Fibroblast of lung (primary cell): Measurements from ENCODE around the gene LRRFIP1. TPM values are rescaled to one million over a fixed set of nuclear protein-coding genes. Genes with fewer than 3 reads are reported as not detected.

Source experiments
- DNase-seq, 2 donors: peaks; one replicate each; pipeline versions ENCODE4 v3.0.0 to v3.0.0-alpha.2; 2010; ENCODE audit warnings: low read depth in 2 of 2
- H2AFZ ChIP-seq: 2 replicates; pipeline ENCODE4 v1.5.1; 2012; ENCODE audit warnings: low read length, control low read depth, inconsistent platforms
- H3K27ac ChIP-seq: 2 replicates; pipeline ENCODE4 v1.5.1; 2011; ENCODE audit warnings: low read length, control low read depth; ENCODE audit not compliant: insufficient read depth
- H3K27me3 ChIP-seq: 2 replicates; pipeline ENCODE4 v1.5.1; 2011; ENCODE audit warnings: mild to moderate bottlenecking, low read length; ENCODE audit not compliant: control insufficient read depth, insufficient read depth
- H3K36me3 ChIP-seq: 2 replicates; pipeline ENCODE4 v1.5.1; 2011; ENCODE audit warnings: low read length; ENCODE audit not compliant: control insufficient read depth, insufficient read depth
- H3K4me1 ChIP-seq: 2 replicates; pipeline ENCODE4 v1.5.1; 2011; ENCODE audit warnings: low read length; ENCODE audit not compliant: control insufficient read depth, insufficient read depth; ENCODE audit errors: extremely low read depth
- H3K4me2 ChIP-seq: 2 replicates; pipeline ENCODE4 v1.5.1; 2011; ENCODE audit warnings: low read length, control low read depth; ENCODE audit not compliant: insufficient read depth; ENCODE audit errors: extremely low read depth
- H3K4me3 ChIP-seq, 4 experiments: fragments of 200-600 bp in 1 of 4; sonication (generic) in 1 of 4; replicated peaks in 1 of 4; 2 replicates each; pipeline ENCODE4 v1.5.1; 2011 to 2016; ENCODE audit warnings: low read length in 4 of 4, low read depth in 3 of 4, mild to moderate bottlenecking in 3 of 4, control low read depth in 2 of 4, inconsistent platforms in 1 of 4, mixed read lengths in 1 of 4; ENCODE audit not compliant: insufficient read depth in 1 of 4; ENCODE audit errors: control extremely low read depth in 1 of 4
- H3K79me2 ChIP-seq: 2 replicates; pipeline ENCODE4 v1.5.1; 2012; ENCODE audit warnings: mild to moderate bottlenecking, low read length, inconsistent platforms; ENCODE audit not compliant: control insufficient read depth, insufficient read depth
- H3K9ac ChIP-seq: 2 replicates; pipeline ENCODE4 v1.5.1; 2011; ENCODE audit warnings: mild to moderate bottlenecking, low read length, control low read depth; ENCODE audit not compliant: insufficient read depth
- H3K9me3 ChIP-seq: 2 replicates; pipeline ENCODE4 v1.5.1; 2012; ENCODE audit warnings: low read depth, low read length; ENCODE audit not compliant: control insufficient read depth, insufficient read depth
- H4K20me1 ChIP-seq: 2 replicates; pipeline ENCODE4 v1.5.1; 2011; ENCODE audit warnings: low read length; ENCODE audit not compliant: control insufficient read depth, insufficient read depth; ENCODE audit errors: extremely low read depth
- EZH2 ChIP-seq: IDR thresholded peaks from 2 replicates; pipeline ENCODE4 v1.5.1; 2012; ENCODE audit warnings: low read length, control low read depth, mild to moderate bottlenecking; ENCODE audit errors: missing control alignments
- polyA plus RNA-seq, 2 donors: library from polyadenylated mRNA; depleted of rRNA in 1 of 2; stranded (reverse) in 1 of 2; unstranded in 1 of 2; fragments of >200 nt; gene quantifications; 2 replicates each; pipeline ENCODE4 v1.2.1, GENCODE V29; 2011 to 2012; ENCODE audit warnings: missing spikeins in 1 of 2
- total RNA-seq: library from RNA; depleted of rRNA; stranded (reverse); fragments of >200 nt; gene quantifications from 2 replicates; pipeline ENCODE4 v1.2.1, GENCODE V29; 2014
- TF ChIP-seq, protein P1 (sequence below), 2 donors: IDR thresholded peaks in 1 of 2; conservative IDR thresholded peaks in 1 of 2; 1 replicate in 1 of 2; 2 replicates in 1 of 2; pipeline ENCODE4 v1.5.1; 2011 to 2012; ENCODE audit warnings: low read length in 2 of 2, control low read depth in 1 of 2, inconsistent platforms in 1 of 2, low read depth in 1 of 2, mild to moderate bottlenecking in 1 of 2

Gene LRRFIP1
- total and polyA plus RNA-seq, 2 donors (not counting 1 experiment from before 2014, with no cell fraction given), result 58.1 to 113 TPM

DNA sequence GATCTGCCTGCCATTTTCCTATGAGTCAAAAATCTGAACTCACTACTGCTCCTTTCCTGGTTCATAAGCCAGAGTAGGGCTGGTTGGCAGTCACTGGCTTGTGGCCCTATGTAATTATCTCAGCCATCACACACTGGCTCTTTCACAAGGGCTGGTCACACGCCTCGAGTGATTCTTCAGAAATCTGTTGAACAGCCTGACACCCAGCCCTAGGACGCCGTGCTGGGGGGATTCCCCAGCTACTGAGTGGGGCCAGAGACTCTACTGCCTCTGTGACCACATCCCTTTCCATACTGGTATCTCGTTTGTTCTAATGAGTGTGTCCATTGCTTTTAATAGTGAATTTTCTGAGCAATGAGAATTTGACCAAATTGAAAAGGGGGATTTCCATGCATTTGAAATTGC, 125.4 kb downstream of the LRRFIP1 start:
- Histone ChIP-seq H3K27me3 (no peaks in the 10 kb centered on the region), H3K9ac (no peak overlapping the region), H3K4me3 (no peak overlapping the region), H4K20me1 (no peaks in the 10 kb centered on the region), H3K4me2 (no peak overlapping the region), H3K4me1 (no peaks in the 10 kb centered on the region), H3K36me3 (peaks cover 11% of the 10 kb centered on the region), H2AFZ (no peak overlapping the region), H3K79me2 (no peaks in the 10 kb centered on the region), H3K9me3 (no peaks in the 10 kb centered on the region), H3K27ac (no peak overlapping the region)
- DNase-seq, result no peak
- TF ChIP-seq EZH2, result no peak
- TF ChIP-seq, protein P1, sequence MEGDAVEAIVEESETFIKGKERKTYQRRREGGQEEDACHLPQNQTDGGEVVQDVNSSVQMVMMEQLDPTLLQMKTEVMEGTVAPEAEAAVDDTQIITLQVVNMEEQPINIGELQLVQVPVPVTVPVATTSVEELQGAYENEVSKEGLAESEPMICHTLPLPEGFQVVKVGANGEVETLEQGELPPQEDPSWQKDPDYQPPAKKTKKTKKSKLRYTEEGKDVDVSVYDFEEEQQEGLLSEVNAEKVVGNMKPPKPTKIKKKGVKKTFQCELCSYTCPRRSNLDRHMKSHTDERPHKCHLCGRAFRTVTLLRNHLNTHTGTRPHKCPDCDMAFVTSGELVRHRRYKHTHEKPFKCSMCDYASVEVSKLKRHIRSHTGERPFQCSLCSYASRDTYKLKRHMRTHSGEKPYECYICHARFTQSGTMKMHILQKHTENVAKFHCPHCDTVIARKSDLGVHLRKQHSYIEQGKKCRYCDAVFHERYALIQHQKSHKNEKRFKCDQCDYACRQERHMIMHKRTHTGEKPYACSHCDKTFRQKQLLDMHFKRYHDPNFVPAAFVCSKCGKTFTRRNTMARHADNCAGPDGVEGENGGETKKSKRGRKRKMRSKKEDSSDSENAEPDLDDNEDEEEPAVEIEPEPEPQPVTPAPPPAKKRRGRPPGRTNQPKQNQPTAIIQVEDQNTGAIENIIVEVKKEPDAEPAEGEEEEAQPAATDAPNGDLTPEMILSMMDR (conservative IDR thresholded peaks at IDR 0.05 in 1 of 2, IDR thresholded peaks at IDR 0.05 in 1 of 2; ENCODE audit: low read depth in 1 of 2, low read length in 2 of 2), result no peak

DNA sequence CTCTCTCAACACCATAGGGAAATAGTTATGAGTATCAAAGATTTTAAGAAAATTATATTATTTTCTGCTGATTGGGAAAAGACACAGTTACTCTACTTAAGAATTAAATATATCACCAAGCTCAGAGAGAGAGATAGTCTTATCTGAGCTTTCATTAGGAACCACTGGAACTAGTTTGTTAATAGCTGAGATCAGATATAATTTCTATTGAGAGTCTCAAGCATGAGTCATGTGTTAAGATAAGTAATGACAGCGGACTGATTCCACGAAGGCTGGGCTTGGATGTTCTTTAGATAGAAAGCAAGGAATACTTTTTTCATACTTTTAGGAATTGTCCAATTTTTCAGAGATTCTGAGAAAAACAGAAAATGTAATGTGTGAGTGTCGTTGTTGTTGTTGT, 126.8 kb downstream of the LRRFIP1 start:
- no peaks in the 10 kb centered on the region for H3K4me1 ChIP-seq
- H3K4me3 ChIP-seq, result no peak overlapping the region
- no peaks in the 10 kb centered on the region for H3K79me2 ChIP-seq
- no peak for TF ChIP-seq EZH2
- TF ChIP-seq, protein P1 (conservative IDR thresholded peaks at IDR 0.05 in 1 of 2, IDR thresholded peaks at IDR 0.05 in 1 of 2; ENCODE audit: low read depth in 1 of 2, low read length in 2 of 2), result no peak
- peaks cover 13% of the 10 kb centered on the region for H3K36me3 ChIP-seq
- H3K27me3 ChIP-seq, result no peaks in the 10 kb centered on the region
- H3K9me3 ChIP-seq, result no peaks in the 10 kb centered on the region
- no peak overlapping the region for H3K27ac ChIP-seq
- no peak overlapping the region for H3K4me2 ChIP-seq
- no peak overlapping the region for H3K9ac ChIP-seq
- H4K20me1 ChIP-seq, result no peaks in the 10 kb centered on the region
- peak in 1 of 2 donors; percentile 60 for DNase-seq
- H2AFZ ChIP-seq, result no peak overlapping the region

DNA sequence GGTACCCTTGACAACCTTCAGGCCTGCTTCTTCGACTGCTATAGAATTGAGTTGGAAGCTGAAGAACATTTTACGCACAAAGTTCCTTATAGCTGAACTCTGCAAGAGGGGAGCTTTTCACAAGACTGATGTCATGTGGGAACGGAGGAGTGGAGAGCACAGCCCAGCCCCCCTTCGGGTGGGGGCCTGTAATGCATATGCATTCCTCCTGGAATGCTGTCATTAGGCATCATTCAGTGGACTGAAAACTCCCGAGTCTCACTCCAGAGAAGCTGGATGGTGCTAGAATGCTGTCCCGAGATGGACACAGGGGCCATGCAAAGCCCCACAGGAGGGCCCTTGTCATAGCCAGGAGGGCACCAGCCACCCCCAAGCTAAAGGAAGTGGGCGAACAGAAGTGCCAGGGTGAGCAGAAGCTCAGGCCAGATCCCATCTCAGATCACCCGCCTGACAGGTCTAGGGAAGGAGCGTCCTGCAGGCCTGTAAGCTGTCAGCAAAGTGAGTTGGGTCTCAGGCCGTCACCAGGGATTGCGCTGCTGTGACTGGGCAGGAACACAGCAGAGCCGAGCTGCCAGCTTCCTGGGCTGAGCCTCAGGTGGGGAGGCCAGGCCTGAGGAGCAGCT, 127.3 kb downstream of the LRRFIP1 start:
- DNase-seq, result no peak
- Histone ChIP-seq H3K4me3 (no peak overlapping the region), H3K9ac (no peak overlapping the region), H3K27me3 (no peaks in the 10 kb centered on the region), H3K36me3 (peaks cover 14% of the 10 kb centered on the region), H3K9me3 (no peaks in the 10 kb centered on the region), H3K4me2 (no peak overlapping the region), H2AFZ (no peak overlapping the region), H3K4me1 (no peaks in the 10 kb centered on the region), H4K20me1 (no peaks in the 10 kb centered on the region), H3K27ac (no peak overlapping the region), H3K79me2 (no peaks in the 10 kb centered on the region)
- TF ChIP-seq, protein P1 (conservative IDR thresholded peaks at IDR 0.05 in 1 of 2, IDR thresholded peaks at IDR 0.05 in 1 of 2; ENCODE audit: low read depth in 1 of 2, low read length in 2 of 2), result no peak
- TF ChIP-seq EZH2, result no peak
